Measurements from ENCODE around the gene DMD.

DMD gene

GRCh38 chrX:32183066-32183465, 1028.3 kb downstream of the DMD start:
- DNase-seq: no peak

GRCh38 chrX:32176510-32176909, 1034.8 kb downstream of the DMD start:
- DNase-seq: no peak

- DNase-seq: no peak
Observed at GRCh38 chrX:32170481-32170880, 1040.9 kb downstream of the DMD start.

GRCh38 chrX:32155044-32155638, 1056.2 kb downstream of the DMD start:
- no peak for DNase-seq

DNA sequence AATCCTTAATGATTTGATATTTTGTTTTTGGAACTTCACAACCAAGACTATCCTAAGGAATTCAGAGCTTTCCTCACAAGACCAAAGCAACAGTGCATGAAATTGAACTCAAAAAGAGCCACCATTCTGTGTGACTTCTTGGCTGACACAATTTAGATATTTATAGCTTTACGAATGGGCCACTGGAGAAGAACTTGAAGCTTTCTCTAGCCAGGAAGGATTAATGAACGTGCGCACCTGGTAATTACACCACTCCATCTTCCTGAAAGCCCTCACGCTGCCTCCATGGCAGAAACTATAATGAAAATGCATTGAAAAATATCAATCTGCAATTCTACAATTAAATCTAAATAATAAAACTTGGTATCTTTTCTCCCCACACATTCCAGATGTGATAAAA, 1057.8 kb downstream of the DMD start:
- no peak for DNase-seq

GRCh38 chrX:32150141-32150540, 1061.2 kb downstream of the DMD start:
- DNase-seq: no peak

DNA sequence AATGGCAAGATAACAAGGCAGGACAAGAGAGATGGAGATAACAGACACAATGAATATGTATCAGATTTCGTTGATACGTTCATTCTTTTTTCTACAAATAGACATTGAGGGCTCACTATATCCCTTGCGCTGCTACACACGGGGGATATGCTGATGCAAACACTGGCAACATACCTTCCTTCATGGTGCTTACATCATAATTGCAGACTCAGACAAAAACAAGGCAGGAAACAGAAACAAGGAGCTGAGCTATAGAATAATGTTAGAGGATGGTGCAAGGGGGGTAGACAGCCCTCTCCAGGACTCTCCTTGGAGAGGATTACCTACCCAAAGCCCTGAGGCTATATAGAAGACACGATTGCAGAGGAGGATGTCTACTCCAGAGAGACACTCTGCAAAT, 1069.5 kb downstream of the DMD start:
- DNase-seq: no peak

DNA sequence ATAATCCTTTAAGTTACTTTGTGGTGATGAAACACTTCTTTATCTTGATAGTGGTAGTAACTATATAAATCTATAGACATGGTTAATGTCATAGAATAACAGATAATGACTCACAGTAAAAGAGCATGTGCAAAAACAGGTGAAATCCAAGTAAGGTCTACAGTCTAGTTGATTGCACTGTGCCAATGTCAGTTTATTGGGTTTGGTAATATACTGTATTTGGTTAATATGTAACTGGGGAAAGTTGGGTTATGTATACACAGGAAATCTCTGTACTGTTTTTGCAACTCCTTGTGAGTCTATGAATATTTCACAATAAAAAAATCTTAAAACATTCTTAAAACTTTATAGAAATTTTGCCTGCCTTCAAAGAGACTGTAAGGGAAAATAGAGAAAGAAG, 1071.9 kb downstream of the DMD start:
- DNase-seq: no peak

DNA sequence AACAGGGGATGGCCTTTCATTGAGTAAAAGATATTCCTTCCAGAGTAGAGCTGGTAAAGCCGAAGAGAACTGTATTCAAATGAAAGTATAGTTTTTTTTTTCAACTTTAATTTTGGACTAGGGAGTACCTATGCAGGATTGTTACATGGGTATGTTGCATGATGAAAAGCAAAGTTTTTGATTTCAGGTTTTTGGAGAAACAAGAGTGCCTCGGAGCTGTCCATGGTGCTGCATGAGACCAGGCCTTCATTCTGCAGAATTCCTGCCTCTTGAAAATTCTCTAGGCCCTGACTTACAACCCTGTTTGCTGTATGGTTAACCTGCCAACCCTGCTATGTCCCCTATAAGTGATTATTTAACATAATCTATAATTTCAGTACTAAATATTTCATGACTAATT, 1073.8 kb downstream of the DMD start:
- DNase-seq: peak; percentile 0

DNA sequence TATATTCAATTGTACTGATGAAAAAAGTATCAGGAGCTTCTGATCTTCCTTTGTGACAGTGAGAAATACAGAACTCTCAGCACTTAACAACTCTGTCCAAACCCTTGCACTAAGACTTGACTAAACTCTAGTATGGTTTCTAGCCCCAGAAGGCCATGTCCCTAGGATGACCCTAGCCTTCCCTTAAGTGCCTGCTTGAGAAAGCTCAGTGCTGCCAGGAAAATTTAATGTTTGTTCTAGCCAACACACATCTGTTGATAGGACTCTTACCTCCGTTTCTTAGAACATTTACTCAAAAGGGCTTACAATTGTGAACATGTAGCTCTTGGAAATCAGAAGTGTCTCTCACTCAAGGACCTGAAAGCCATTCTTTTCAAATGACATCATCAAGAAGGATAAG, 1084.4 kb downstream of the DMD start:
- no peak for DNase-seq

- no peak for DNase-seq
Observed at GRCh38 chrX:32118832-32119231, 1092.5 kb downstream of the DMD start.

DNA sequence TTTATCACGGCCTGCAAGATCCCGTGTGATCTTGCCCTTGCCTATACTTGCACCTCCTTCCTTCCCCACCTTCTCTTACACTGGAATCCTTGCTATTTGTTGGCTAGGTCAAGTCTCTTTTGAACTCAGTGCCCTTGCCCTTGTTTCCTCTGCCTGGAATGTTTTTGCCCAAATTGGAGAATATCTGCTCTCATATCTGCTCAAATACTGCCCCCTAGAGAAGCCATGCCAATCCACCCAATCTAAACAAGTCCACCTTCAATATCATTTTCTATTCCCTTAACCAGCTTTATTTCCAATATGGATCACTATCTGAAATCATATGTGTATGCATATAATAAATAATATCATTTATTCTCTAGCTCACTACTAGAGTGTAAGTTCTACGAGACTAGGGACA, 1095.3 kb downstream of the DMD start:
- DNase-seq: no peak

DNA sequence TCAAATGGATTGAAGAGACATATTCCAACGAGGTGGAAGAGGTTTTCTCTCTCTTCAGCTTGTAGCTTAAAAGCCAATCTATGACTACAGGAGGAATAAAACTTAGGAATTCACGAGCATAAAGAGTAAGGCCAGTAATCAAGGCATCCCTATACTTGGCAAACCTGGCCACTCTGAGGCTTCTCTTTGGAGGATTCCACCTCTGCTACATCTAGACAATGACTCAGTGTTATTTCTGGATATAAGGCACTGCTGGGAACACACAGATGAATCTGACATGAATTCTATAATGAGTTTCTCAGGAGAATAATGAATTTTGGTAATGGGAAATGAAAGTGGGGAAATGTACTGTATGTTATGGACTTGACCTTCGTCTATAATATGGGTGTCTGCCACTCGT, 1123.7 kb downstream of the DMD start:
- DNase-seq: no peak

DNA sequence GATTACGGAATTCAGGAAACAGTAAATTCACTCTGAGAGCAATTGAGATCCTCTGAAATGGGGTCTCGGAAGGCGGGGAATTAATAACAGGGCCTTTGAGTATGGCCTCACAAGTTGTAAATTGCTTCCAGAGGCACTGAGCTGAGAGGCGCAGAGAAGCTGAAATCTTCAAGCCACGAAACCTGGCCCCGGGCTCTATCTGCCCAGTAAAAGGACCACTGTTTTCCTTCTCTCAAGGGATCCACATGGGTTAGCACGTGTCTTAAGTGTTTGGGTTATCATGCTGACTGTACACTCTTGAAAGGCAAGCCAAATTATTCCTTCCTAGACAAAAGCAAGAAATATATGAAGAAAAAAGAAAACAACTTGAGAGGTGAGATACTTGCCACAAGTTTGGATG, 1126.6 kb downstream of the DMD start:
- DNase-seq: no peak

DNA sequence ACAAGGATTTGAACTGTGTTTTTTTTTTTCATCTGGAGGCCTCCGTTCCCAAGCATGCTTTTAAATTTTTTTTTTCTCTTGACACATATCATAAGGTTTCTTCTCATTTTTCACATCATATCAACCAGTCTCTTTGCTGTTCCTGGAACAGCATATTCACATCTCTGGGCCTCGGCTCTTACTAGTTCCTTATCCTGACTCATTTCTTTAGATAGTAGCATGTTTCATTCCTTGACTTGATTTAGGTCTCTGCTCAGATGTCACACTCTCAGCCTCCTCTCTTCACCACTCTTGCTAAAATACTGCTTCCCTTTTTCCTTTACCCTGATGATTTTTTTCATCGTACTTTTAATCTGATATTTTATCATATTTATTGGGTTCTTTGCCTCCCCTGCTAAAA, 1163.1 kb downstream of the DMD start:
- no peak for DNase-seq

DNA sequence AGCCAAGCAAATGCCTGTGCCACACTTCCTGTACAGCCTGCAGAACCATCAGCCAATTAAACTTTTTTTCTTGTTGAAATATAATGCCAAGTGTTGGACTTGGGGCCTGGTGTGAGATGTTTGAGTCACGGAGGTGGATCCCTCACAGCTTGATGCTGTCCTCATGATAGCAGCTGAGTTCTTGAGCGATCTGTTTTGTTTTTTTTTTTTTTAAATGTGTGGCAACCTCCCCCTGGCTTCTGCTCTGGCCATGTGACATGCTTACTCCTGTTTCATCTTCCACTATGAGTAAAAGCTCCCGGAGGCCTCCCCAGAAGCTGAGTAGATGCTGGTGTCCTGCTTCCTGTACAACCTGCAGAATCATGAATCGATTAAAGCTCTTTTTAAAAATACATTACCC, 1166.2 kb downstream of the DMD start:
- no peak for DNase-seq

GRCh38 chrX:32041181-32041580, 1170.2 kb downstream of the DMD start:
- no peak for DNase-seq

DNA sequence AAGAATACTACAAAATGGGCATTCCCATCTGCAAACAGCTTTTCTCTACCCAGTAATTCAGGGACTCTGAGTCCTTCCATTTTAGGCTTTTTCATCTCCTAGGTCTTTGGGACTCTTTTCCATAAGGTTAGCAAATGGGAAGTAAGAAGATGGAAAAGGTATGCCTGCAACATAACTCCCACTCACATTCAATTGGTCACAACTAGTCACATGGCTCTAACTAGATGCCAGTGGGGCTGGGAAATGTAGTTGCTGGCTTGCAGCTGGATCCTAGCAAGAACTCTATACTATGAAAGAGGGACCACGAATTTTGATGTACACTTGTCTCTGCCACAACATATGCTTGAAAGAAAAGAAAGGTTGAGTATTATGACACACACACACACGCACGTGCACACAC, 1184.6 kb downstream of the DMD start:
- no peak for DNase-seq

DNA sequence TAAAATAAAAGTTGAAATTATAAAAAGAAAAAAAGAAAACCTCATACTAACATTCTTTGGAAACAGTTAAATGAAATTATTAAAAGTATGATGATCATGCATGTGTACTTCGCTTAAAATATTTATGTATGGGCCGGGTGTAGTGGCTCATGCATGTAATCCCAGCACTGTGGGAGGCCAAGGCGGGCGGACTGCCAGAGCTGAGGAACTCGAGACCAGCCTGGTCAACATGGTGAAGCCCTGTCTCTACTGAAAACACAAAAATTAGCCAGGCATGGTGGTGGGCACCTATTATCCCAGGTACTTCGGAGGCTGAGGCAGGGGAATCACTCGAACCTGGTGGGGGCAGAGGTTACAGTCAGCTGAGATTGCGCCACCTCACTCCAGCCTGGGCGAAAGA, 1187.3 kb downstream of the DMD start:
- no peak for DNase-seq

DNA sequence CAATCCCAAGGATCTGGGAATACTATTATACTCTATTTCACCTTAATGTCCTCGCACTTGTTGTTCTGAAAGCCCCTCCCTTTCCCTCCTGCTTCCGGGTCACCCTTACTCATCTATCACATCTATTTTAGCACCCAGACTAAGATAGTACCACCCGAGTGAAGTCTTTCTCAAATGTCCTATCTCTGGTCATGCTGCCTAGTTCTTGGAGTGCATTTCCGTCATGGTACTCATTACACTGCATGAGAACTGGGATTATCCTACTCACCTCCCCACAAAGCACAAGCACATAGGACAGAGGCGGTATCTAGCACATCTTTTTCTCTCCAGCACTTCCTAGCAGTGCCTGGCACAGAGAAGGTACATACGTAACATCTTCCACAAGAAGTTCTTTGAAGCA, 1195.2 kb downstream of the DMD start:
- DNase-seq: no peak

GRCh38 chrX:32010948-32011347, 1200.4 kb downstream of the DMD start:
- no peak for DNase-seq

DNA sequence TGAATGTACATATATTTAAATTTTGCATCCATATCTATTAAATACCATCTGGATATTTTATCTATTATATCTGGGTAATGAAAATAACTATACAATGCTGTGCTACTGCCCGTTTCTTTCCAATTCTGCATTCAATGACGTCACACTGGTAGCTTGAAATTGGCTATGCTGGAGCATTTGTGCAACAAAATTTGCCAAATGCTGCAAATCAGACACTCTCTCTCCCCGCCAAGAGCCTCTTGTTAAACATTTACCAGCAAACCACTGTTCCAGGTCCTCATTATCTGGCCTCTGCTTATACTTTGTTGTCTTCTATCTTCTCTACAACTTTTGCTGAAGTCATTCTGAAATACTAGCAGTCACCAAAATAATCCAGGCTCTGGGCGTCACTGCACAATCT, 1201.1 kb downstream of the DMD start:
- no peak for DNase-seq

DNA sequence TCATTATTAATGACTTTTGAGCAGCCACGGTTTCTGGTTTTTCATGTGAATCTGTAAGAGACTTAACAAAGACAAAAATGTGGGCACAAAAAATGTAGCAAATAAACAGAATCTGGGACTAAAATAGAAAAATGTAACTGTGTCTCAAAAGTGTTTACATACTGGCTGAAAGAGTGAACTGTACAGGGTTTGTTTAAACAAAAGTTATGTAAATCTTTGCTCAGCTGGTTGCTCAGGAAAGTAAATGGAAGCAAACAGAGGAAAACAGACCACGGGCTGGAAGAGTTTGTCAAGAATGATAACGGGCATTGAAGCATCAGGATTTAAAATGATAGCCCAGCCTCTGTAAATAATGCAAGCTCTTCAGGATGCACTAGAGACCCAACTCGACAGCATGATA, 1217.7 kb downstream of the DMD start:
- DNase-seq: no peak

- no peak for DNase-seq
Observed at GRCh38 chrX:31988975-31989374, 1222.4 kb downstream of the DMD start.

- DNase-seq: no peak
Observed at GRCh38 chrX:31981546-31982062, 1229.7 kb downstream of the DMD start.

GRCh38 chrX:31969714-31970113, 1241.6 kb downstream of the DMD start:
- peak; percentile 9 for DNase-seq

Measured in kidney glomerular epithelial cell (primary cell).